Sigmoid colon (tissue), 3 donors: ENCODE measurements around the gene NDUFV3.

Source experiments
- CTCF ChIP-seq, 4 experiments: fragments of 450-650 bp in 3 of 4; fragments of 200-600 bp in 1 of 4; IDR thresholded peaks; one replicate each; pipeline ENCODE4 v1.5.1; 2016 to 2019; ENCODE audit warnings: antibody characterized with exemption in 4 of 4, mild to moderate bottlenecking in 3 of 4, moderate library complexity in 2 of 4
- POLR2A ChIP-seq, 2 donors: fragments of 450-650 bp; IDR thresholded peaks; one replicate each; pipeline ENCODE4 v1.6.1; 2016; ENCODE audit warnings: antibody characterized with exemption in 2 of 2, mild to moderate bottlenecking in 2 of 2, moderate library complexity in 2 of 2

GRCh38 chr21:42863504-42863870 is 29.6 kb upstream of the NDUFV3 start:
- TF ChIP-seq POLR2A (IDR thresholded peaks at IDR 0.05) (no peak), CTCF (IDR thresholded peaks at IDR 0.05) (no peak)
